ENCODE results near the gene OR1G1. TPM values are rescaled to one million over a fixed set of nuclear protein-coding genes. Genes with fewer than 3 reads are reported as not detected.
"Not testable (repeated sequence)": the region's sequence is repeated elsewhere in the genome, so short reads cannot be mapped to it uniquely, and the experiment has no call there.

The OR1G1 gene
- not detected in 2 replicates for polyA plus RNA-seq (2013)

DNA sequence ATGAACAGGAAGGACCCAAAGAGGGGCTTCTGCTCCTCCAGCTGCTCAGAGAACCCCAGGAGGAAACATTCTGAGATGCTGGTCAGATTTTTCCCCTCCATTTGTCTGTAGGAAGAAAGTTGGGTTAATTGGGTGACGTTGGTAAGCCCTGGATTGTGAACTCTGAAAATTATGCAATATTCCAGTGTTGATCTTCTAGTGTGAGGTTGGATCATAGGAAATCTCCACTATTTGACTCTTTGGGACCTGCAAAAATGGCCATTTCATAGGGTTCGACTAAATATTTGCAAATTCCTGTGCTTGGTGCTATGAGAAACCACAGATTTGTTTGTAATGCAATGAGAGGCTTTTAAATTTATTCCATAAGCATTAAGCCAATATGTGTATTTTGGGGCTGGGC is at the start of gene OR1G1:
Gene OR1G1 (minus strand): TSS at position 101 of the 400 bp plus-strand sequence. CDS start 0 bp downstream, at position 101.
- no CpG with 5 or more reads among the region's 2 CpGs for WGBS (ENCODE audit: extremely low coverage, insufficient coverage, insufficient read length)
- no peak for DNase-seq

DNA sequence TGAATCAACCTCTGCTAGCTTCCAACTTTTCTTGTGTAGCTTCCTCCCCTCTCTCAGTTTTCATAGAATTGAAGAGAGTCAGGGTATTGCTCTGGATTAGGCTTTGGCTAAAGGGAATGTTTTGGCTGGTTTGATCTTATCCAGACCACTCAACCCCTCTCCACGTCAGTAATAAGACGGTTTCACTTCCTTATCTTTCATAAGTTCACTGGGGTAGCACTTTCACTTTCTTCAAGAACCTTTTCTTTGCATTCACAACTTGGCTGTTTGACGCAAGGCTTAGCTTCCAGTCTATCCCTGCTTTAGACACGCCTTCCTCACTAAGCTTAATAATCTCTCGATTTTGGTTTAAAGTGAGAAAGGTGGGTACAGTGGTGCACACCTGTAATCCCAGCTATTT is 40.2 kb upstream of the OR1G1 start:
- H4K91ac ChIP-seq (ENCODE audit: low read depth, low read length) = no peak overlapping the region
- no CpG with 5 or more reads among the region's 5 CpGs for WGBS (ENCODE audit: extremely low coverage, insufficient coverage, insufficient read length)
- no peaks in the 10 kb centered on the region for H3K27me3 ChIP-seq (ENCODE audit: insufficient read depth, low read length)
- H3K79me2 ChIP-seq (ENCODE audit: control insufficient read depth, insufficient read depth, low read length, poor library complexity) = no peaks in the 10 kb centered on the region
- no peaks in the 10 kb centered on the region for H3K79me1 ChIP-seq (ENCODE audit: low read length)
- H4K8ac ChIP-seq (ENCODE audit: low read depth, low read length) = no peak overlapping the region
- no peak overlapping the region for H3K4ac ChIP-seq (ENCODE audit: low read depth, low read length)
- no peak overlapping the region for H3K23ac ChIP-seq (ENCODE audit: low read length)
- H3K9ac ChIP-seq (ENCODE audit: low read length) = no peak overlapping the region
- H2AFZ ChIP-seq (ENCODE audit: insufficient read depth, low read length, poor library complexity) = no peak overlapping the region
- H3K4me2 ChIP-seq (ENCODE audit: low read length) = no peak overlapping the region
- peaks cover 6% of the 10 kb centered on the region for H3K9me3 ChIP-seq (ENCODE audit: insufficient read depth, low read depth, low read length)
- DNase-seq = peak in 1 of 2 donors; percentile 10
- no peak overlapping the region for H2BK120ac ChIP-seq (ENCODE audit: insufficient read depth, low read length, poor library complexity)
- no peak overlapping the region for H3K4me3 ChIP-seq (ENCODE audit: low read depth, low read length)
- no peak overlapping the region for H3K18ac ChIP-seq (ENCODE audit: low read length)
- H2BK12ac ChIP-seq (ENCODE audit: low read length) = no peak overlapping the region
- no peak overlapping the region for H2AK5ac ChIP-seq (ENCODE audit: low read length)
- H2BK5ac ChIP-seq (ENCODE audit: low read depth, low read length, poor library complexity) = no peak overlapping the region
- no peak overlapping the region for H4K12ac ChIP-seq (ENCODE audit: low read depth, low read length)
- H3K14ac ChIP-seq (ENCODE audit: low read length) = no peak overlapping the region
- H3K4me1 ChIP-seq (ENCODE audit: control insufficient read depth in 1 of 2, insufficient read depth in 2 of 2, low read length in 2 of 2) = no peaks in the 10 kb centered on the region
- no peaks in the 10 kb centered on the region for H3K36me3 ChIP-seq (ENCODE audit: control insufficient read depth in 1 of 2, insufficient read depth in 2 of 2, low read length in 2 of 2)
- H3K27ac ChIP-seq (ENCODE audit: low read depth, low read length) = no peak overlapping the region

More for the DNA sequence above, at the start of gene OR1G1:
- no peaks in the 10 kb centered on the region for H3K36me3 ChIP-seq (ENCODE audit: control insufficient read depth in 1 of 2, insufficient read depth in 2 of 2, low read length in 2 of 2)
- no peaks in the 10 kb centered on the region for H3K27me3 ChIP-seq (ENCODE audit: insufficient read depth, low read length)
- no peaks in the 10 kb centered on the region for H3K4me1 ChIP-seq (ENCODE audit: control insufficient read depth in 1 of 2, insufficient read depth in 2 of 2, low read length in 2 of 2)
- H2BK12ac ChIP-seq (ENCODE audit: low read length) = no peak within 1 kb of the TSS
- no peak within 1 kb of the TSS for H4K8ac ChIP-seq (ENCODE audit: low read depth, low read length)
- no peak within 1 kb of the TSS for H3K27ac ChIP-seq (ENCODE audit: low read depth, low read length)
- H4K12ac ChIP-seq (ENCODE audit: low read depth, low read length) = no peak within 1 kb of the TSS
- no peak within 1 kb of the TSS for H3K4ac ChIP-seq (ENCODE audit: low read depth, low read length)
- no peak within 1 kb of the TSS for H3K4me2 ChIP-seq (ENCODE audit: low read length)
- no peak within 1 kb of the TSS for H3K23ac ChIP-seq (ENCODE audit: low read length)
- no peak within 1 kb of the TSS for H2BK120ac ChIP-seq (ENCODE audit: insufficient read depth, low read length, poor library complexity)
- no peaks in the 10 kb centered on the region for H3K79me1 ChIP-seq (ENCODE audit: low read length)
- no peak within 1 kb of the TSS for H3K4me3 ChIP-seq (ENCODE audit: low read depth, low read length)
- no peak within 1 kb of the TSS for H2AK5ac ChIP-seq (ENCODE audit: low read length)
- no peak within 1 kb of the TSS for H2BK5ac ChIP-seq (ENCODE audit: low read depth, low read length, poor library complexity)
- no peak within 1 kb of the TSS for H4K91ac ChIP-seq (ENCODE audit: low read depth, low read length)
- no peak within 1 kb of the TSS for H2AFZ ChIP-seq (ENCODE audit: insufficient read depth, low read length, poor library complexity)
- peaks cover 17% of the 10 kb centered on the region for H3K9me3 ChIP-seq (ENCODE audit: insufficient read depth, low read depth, low read length)
- no peak within 1 kb of the TSS for H3K14ac ChIP-seq (ENCODE audit: low read length)
- no peaks in the 10 kb centered on the region for H3K79me2 ChIP-seq (ENCODE audit: control insufficient read depth, insufficient read depth, low read length, poor library complexity)
- H3K18ac ChIP-seq (ENCODE audit: low read length) = no peak within 1 kb of the TSS
- H3K9ac ChIP-seq (ENCODE audit: low read length) = no peak within 1 kb of the TSS

DNA sequence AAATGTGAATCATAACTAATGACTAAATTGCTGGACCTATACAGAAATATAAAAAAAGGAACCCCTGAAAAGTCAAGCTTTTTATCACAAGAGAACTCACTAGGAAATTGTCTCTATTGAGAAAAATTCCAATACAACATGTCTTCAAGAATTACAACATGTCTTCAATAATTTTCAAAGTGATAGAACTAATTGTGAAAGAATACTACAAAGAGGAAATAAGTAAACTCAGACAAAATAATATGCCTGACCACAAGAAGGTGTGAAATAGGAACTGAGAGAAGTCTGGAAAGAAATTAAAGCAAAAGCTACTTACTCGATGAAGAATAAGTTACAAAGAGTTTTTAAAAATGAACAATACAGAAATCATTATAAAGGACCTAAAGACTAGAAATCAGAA is 29.9 kb upstream of the OR1G1 start:
- no peak overlapping the region for H4K8ac ChIP-seq (ENCODE audit: low read depth, low read length)
- H3K4me2 ChIP-seq (ENCODE audit: low read length) = no peak overlapping the region
- H3K27me3 ChIP-seq (ENCODE audit: insufficient read depth, low read length) = no peaks in the 10 kb centered on the region
- no peak overlapping the region for H3K9ac ChIP-seq (ENCODE audit: low read length)
- H2BK12ac ChIP-seq (ENCODE audit: low read length) = no peak overlapping the region
- H3K79me2 ChIP-seq (ENCODE audit: control insufficient read depth, insufficient read depth, low read length, poor library complexity) = no peaks in the 10 kb centered on the region
- no peak overlapping the region for H3K14ac ChIP-seq (ENCODE audit: low read length)
- no peak overlapping the region for H4K12ac ChIP-seq (ENCODE audit: low read depth, low read length)
- no peak overlapping the region for H3K4me3 ChIP-seq (ENCODE audit: low read depth, low read length)
- H3K9me3 ChIP-seq (ENCODE audit: insufficient read depth, low read depth, low read length) = peaks cover 11% of the 10 kb centered on the region
- DNase-seq = no peak
- no peak overlapping the region for H2AK5ac ChIP-seq (ENCODE audit: low read length)
- H3K36me3 ChIP-seq (ENCODE audit: control insufficient read depth in 1 of 2, insufficient read depth in 2 of 2, low read length in 2 of 2) = no peaks in the 10 kb centered on the region
- H2BK5ac ChIP-seq (ENCODE audit: low read depth, low read length, poor library complexity) = no peak overlapping the region
- H2AFZ ChIP-seq (ENCODE audit: insufficient read depth, low read length, poor library complexity) = no peak overlapping the region
- H3K79me1 ChIP-seq (ENCODE audit: low read length) = no peaks in the 10 kb centered on the region
- H2BK120ac ChIP-seq (ENCODE audit: insufficient read depth, low read length, poor library complexity) = no peak overlapping the region
- H3K4me1 ChIP-seq (ENCODE audit: control insufficient read depth in 1 of 2, insufficient read depth in 2 of 2, low read length in 2 of 2) = no peaks in the 10 kb centered on the region
- no peak overlapping the region for H3K23ac ChIP-seq (ENCODE audit: low read length)
- H3K27ac ChIP-seq (ENCODE audit: low read depth, low read length) = no peak overlapping the region
- H4K91ac ChIP-seq (ENCODE audit: low read depth, low read length) = no peak overlapping the region
- H3K4ac ChIP-seq (ENCODE audit: low read depth, low read length) = no peak overlapping the region
- H3K18ac ChIP-seq (ENCODE audit: low read length) = no peak overlapping the region
- no CpG with 5 or more reads among the region's 1 CpG for WGBS (ENCODE audit: extremely low coverage, insufficient coverage, insufficient read length)

DNA sequence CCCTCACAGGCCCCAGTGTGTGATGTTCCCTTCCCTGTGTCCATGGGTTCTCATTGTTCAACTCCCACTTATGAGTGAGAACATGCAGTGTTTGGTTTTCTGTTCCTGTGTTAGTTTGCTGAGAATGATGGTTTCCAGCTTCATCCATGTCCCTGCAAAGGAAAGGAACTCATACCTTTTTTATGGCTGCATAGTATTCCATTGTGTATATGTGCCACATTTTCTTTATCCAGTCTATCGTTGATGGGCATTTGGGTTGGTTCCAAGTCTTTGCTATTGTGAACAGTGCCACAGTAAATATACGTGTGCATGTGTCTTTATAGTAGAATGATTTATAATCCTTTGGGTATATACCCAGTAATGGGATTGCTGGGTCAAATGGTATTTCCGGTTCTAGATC is 10.1 kb upstream of the OR1G1 start:
- not testable (repeated sequence) for H3K18ac ChIP-seq (ENCODE audit: low read length); H3K14ac ChIP-seq (ENCODE audit: low read length); H3K9ac ChIP-seq (ENCODE audit: low read length); H3K9me3 ChIP-seq (ENCODE audit: insufficient read depth, low read depth, low read length); H3K36me3 ChIP-seq (ENCODE audit: control insufficient read depth in 1 of 2, insufficient read depth in 2 of 2, low read length in 2 of 2); H3K27me3 ChIP-seq (ENCODE audit: insufficient read depth, low read length); H3K23ac ChIP-seq (ENCODE audit: low read length); H4K8ac ChIP-seq (ENCODE audit: low read depth, low read length); H3K4me3 ChIP-seq (ENCODE audit: low read depth, low read length); H2BK5ac ChIP-seq (ENCODE audit: low read depth, low read length, poor library complexity); H3K4me1 ChIP-seq (ENCODE audit: control insufficient read depth in 1 of 2, insufficient read depth in 2 of 2, low read length in 2 of 2); H2AK5ac ChIP-seq (ENCODE audit: low read length); DNase-seq; H4K91ac ChIP-seq (ENCODE audit: low read depth, low read length); H2BK120ac ChIP-seq (ENCODE audit: insufficient read depth, low read length, poor library complexity); H4K12ac ChIP-seq (ENCODE audit: low read depth, low read length); H3K4ac ChIP-seq (ENCODE audit: low read depth, low read length); H3K27ac ChIP-seq (ENCODE audit: low read depth, low read length); H2BK12ac ChIP-seq (ENCODE audit: low read length); H3K4me2 ChIP-seq (ENCODE audit: low read length); H3K79me1 ChIP-seq (ENCODE audit: low read length); H3K79me2 ChIP-seq (ENCODE audit: control insufficient read depth, insufficient read depth, low read length, poor library complexity); H2AFZ ChIP-seq (ENCODE audit: insufficient read depth, low read length, poor library complexity)
- WGBS (ENCODE audit: extremely low coverage, insufficient coverage, insufficient read length) = no CpG with 5 or more reads among the region's 3 CpGs
